Measurements from ENCODE around the gene CBFA2T3. TPM values are rescaled to one million over a fixed set of nuclear protein-coding genes. Genes with fewer than 3 reads are reported as not detected.
"Not testable (repeated sequence)": the region's sequence is repeated elsewhere in the genome, so short reads cannot be mapped to it uniquely, and the experiment has no call there.

The CBFA2T3 gene
- total RNA-seq, 1 experiment from 2014 or later, result not detected

GRCh38 chr16:89008796-89009195 is 31.8 kb upstream of the CBFA2T3 start:
- not testable (repeated sequence) for H2AFZ ChIP-seq (ENCODE audit: low read length); H3K9ac ChIP-seq (ENCODE audit: low read length); H3K36me3 ChIP-seq (ENCODE audit: insufficient read depth, low read length); H3K9me2 ChIP-seq (replicated peaks; ENCODE audit: insufficient read depth, low read length); H3K27ac ChIP-seq (ENCODE audit: low read length); H3K4me1 ChIP-seq (ENCODE audit: low read length); DNase-seq; H3K9me3 ChIP-seq (ENCODE audit: low read length); H3K27me3 ChIP-seq (ENCODE audit: low read length); H3K4me2 ChIP-seq (ENCODE audit: low read depth, low read length, poor library complexity, severe bottlenecking); H3K79me2 ChIP-seq (ENCODE audit: low read length); H4K20me1 ChIP-seq (ENCODE audit: insufficient read depth, low read depth, low read length); H3K4me3 ChIP-seq (ENCODE audit: low read length)

GRCh38 chr16:89007371-89008249 is 30.6 kb upstream of the CBFA2T3 start:
- H3K4me2 ChIP-seq (ENCODE audit: low read depth, low read length, poor library complexity, severe bottlenecking), result no peak overlapping the region
- no peaks in the 10 kb centered on the region for H4K20me1 ChIP-seq (ENCODE audit: insufficient read depth, low read depth, low read length)
- H3K27me3 ChIP-seq (ENCODE audit: low read length), result no peaks in the 10 kb centered on the region
- H3K27ac ChIP-seq (ENCODE audit: low read length), result no peak overlapping the region
- H3K36me3 ChIP-seq (ENCODE audit: insufficient read depth, low read length), result no peaks in the 10 kb centered on the region
- no peak overlapping the region for H3K9ac ChIP-seq (ENCODE audit: low read length)
- DNase-seq, result no peak
- H3K4me3 ChIP-seq (ENCODE audit: low read length), result no peak overlapping the region
- no peaks in the 10 kb centered on the region for H3K79me2 ChIP-seq (ENCODE audit: low read length)
- no peaks in the 10 kb centered on the region for H3K9me3 ChIP-seq (ENCODE audit: low read length)
- no peak overlapping the region for H2AFZ ChIP-seq (ENCODE audit: low read length)
- H3K4me1 ChIP-seq (ENCODE audit: low read length), result no peaks in the 10 kb centered on the region; the same call in 1 of the 2 replicates
- no peaks in the 10 kb centered on the region for H3K9me2 ChIP-seq (replicated peaks; ENCODE audit: insufficient read depth, low read length)

- Histone ChIP-seq H3K27ac (ENCODE audit: low read length) (no peak overlapping the region), H3K36me3 (ENCODE audit: insufficient read depth, low read length) (no peaks in the 10 kb centered on the region), H3K4me1 (ENCODE audit: low read length) (no peaks in the 10 kb centered on the region; the same call in 1 of the 2 replicates), H3K4me3 (ENCODE audit: low read length) (no peak overlapping the region), H2AFZ (ENCODE audit: low read length) (no peak overlapping the region), H3K27me3 (ENCODE audit: low read length) (no peaks in the 10 kb centered on the region), H3K4me2 (ENCODE audit: low read depth, low read length, poor library complexity, severe bottlenecking) (no peak overlapping the region), H3K9ac (ENCODE audit: low read length) (no peak overlapping the region), H3K9me2 (replicated peaks; ENCODE audit: insufficient read depth, low read length) (no peaks in the 10 kb centered on the region), H3K9me3 (ENCODE audit: low read length) (no peaks in the 10 kb centered on the region), H4K20me1 (ENCODE audit: insufficient read depth, low read depth, low read length) (no peaks in the 10 kb centered on the region), H3K79me2 (ENCODE audit: low read length) (no peaks in the 10 kb centered on the region)
- no peak for DNase-seq
Observed at GRCh38 chr16:89006036-89006752, 29.2 kb upstream of the CBFA2T3 start.

- no peak for DNase-seq
- no peaks in the 10 kb centered on the region for H3K79me2 ChIP-seq (ENCODE audit: low read length)
- no peak overlapping the region for H3K4me2 ChIP-seq (ENCODE audit: low read depth, low read length, poor library complexity, severe bottlenecking)
- no peak overlapping the region for H2AFZ ChIP-seq (ENCODE audit: low read length)
- no peaks in the 10 kb centered on the region for H3K9me2 ChIP-seq (replicated peaks; ENCODE audit: insufficient read depth, low read length)
- H3K4me3 ChIP-seq (ENCODE audit: low read length), result no peak overlapping the region
- H4K20me1 ChIP-seq (ENCODE audit: insufficient read depth, low read depth, low read length), result no peaks in the 10 kb centered on the region
- no peaks in the 10 kb centered on the region for H3K36me3 ChIP-seq (ENCODE audit: insufficient read depth, low read length)
- H3K27ac ChIP-seq (ENCODE audit: low read length), result no peak overlapping the region
- no peaks in the 10 kb centered on the region for H3K9me3 ChIP-seq (ENCODE audit: low read length)
- H3K27me3 ChIP-seq (ENCODE audit: low read length), result no peaks in the 10 kb centered on the region
- no peak overlapping the region for H3K9ac ChIP-seq (ENCODE audit: low read length)
- H3K4me1 ChIP-seq (ENCODE audit: low read length), result no peaks in the 10 kb centered on the region; the same call in 1 of the 2 replicates
Observed at GRCh38 chr16:89005201-89006035, 28.4 kb upstream of the CBFA2T3 start.

GRCh38 chr16:89004209-89004831 is 27.3 kb upstream of the CBFA2T3 start:
- H3K4me2 ChIP-seq (ENCODE audit: low read depth, low read length, poor library complexity, severe bottlenecking), result no peak overlapping the region
- no peak overlapping the region for H2AFZ ChIP-seq (ENCODE audit: low read length)
- H3K9me3 ChIP-seq (ENCODE audit: low read length), result no peaks in the 10 kb centered on the region
- H3K79me2 ChIP-seq (ENCODE audit: low read length), result no peaks in the 10 kb centered on the region
- no peaks in the 10 kb centered on the region; the same call in 1 of the 2 replicates for H3K4me1 ChIP-seq (ENCODE audit: low read length)
- no peak overlapping the region for H3K27ac ChIP-seq (ENCODE audit: low read length)
- no peaks in the 10 kb centered on the region for H3K27me3 ChIP-seq (ENCODE audit: low read length)
- H3K9me2 ChIP-seq (replicated peaks; ENCODE audit: insufficient read depth, low read length), result no peaks in the 10 kb centered on the region
- H3K9ac ChIP-seq (ENCODE audit: low read length), result no peak overlapping the region
- H3K4me3 ChIP-seq (ENCODE audit: low read length), result no peak overlapping the region
- H3K36me3 ChIP-seq (ENCODE audit: insufficient read depth, low read length), result no peaks in the 10 kb centered on the region
- H4K20me1 ChIP-seq (ENCODE audit: insufficient read depth, low read depth, low read length), result no peaks in the 10 kb centered on the region
- no peak for DNase-seq

- no peaks in the 10 kb centered on the region; the same call in 1 of the 2 replicates for H3K4me1 ChIP-seq (ENCODE audit: low read length)
Observed at GRCh38 chr16:89003831-89004208, 26.8 kb upstream of the CBFA2T3 start.

GRCh38 chr16:89002851-89003830 is 26.1 kb upstream of the CBFA2T3 start:
- H3K4me2 ChIP-seq (ENCODE audit: low read depth, low read length, poor library complexity, severe bottlenecking), result no peak overlapping the region
- no peak overlapping the region for H3K4me3 ChIP-seq (ENCODE audit: low read length)

More at GRCh38 chr16:89003831-89004208, 26.8 kb upstream of the CBFA2T3 start:
- no peaks in the 10 kb centered on the region for H3K27me3 ChIP-seq (ENCODE audit: low read length)
- DNase-seq, result no peak
- no peak overlapping the region for H3K4me3 ChIP-seq (ENCODE audit: low read length)
- H3K27ac ChIP-seq (ENCODE audit: low read length), result no peak overlapping the region
- H3K79me2 ChIP-seq (ENCODE audit: low read length), result no peaks in the 10 kb centered on the region
- no peaks in the 10 kb centered on the region for H3K36me3 ChIP-seq (ENCODE audit: insufficient read depth, low read length)
- H3K9me2 ChIP-seq (replicated peaks; ENCODE audit: insufficient read depth, low read length), result no peaks in the 10 kb centered on the region
- H4K20me1 ChIP-seq (ENCODE audit: insufficient read depth, low read depth, low read length), result no peaks in the 10 kb centered on the region
- peaks cover 3% of the 10 kb centered on the region; the same call in 1 of the 2 replicates for H3K9me3 ChIP-seq (ENCODE audit: low read length)
- H2AFZ ChIP-seq (ENCODE audit: low read length), result no peak overlapping the region
- no peak overlapping the region for H3K4me2 ChIP-seq (ENCODE audit: low read depth, low read length, poor library complexity, severe bottlenecking)
- H3K9ac ChIP-seq (ENCODE audit: low read length), result no peak overlapping the region

More at GRCh38 chr16:89002851-89003830, 26.1 kb upstream of the CBFA2T3 start:
- H2AFZ ChIP-seq (ENCODE audit: low read length), result no peak overlapping the region
- no peaks in the 10 kb centered on the region for H3K9me2 ChIP-seq (replicated peaks; ENCODE audit: insufficient read depth, low read length)
- no peak for DNase-seq
- no peaks in the 10 kb centered on the region; the same call in 1 of the 2 replicates for H3K4me1 ChIP-seq (ENCODE audit: low read length)
- H3K9ac ChIP-seq (ENCODE audit: low read length), result no peak overlapping the region
- H3K36me3 ChIP-seq (ENCODE audit: insufficient read depth, low read length), result no peaks in the 10 kb centered on the region
- H3K27ac ChIP-seq (ENCODE audit: low read length), result no peak overlapping the region
- H3K27me3 ChIP-seq (ENCODE audit: low read length), result no peaks in the 10 kb centered on the region
- peaks cover 5% of the 10 kb centered on the region for H3K9me3 ChIP-seq (ENCODE audit: low read length)
- H4K20me1 ChIP-seq (ENCODE audit: insufficient read depth, low read depth, low read length), result no peaks in the 10 kb centered on the region
- no peaks in the 10 kb centered on the region for H3K79me2 ChIP-seq (ENCODE audit: low read length)
